Mesothelial cell of epicardium (in vitro differentiated cells): ENCODE data around the gene MRGPRX2. TPM values are rescaled to one million over a fixed set of nuclear protein-coding genes. Genes with fewer than 3 reads are reported as not detected.

ENCODE experiments used
- DNase-seq, 2 experiments: peaks; one replicate each; pipeline ENCODE4 v3.0.0; 2021; ENCODE audit warnings: low spot score in 2 of 2; ENCODE audit not compliant: unreplicated experiment in 2 of 2
- H3K27ac Mint-ChIP-seq: 2 replicates; pipeline ENCODE4 v1.8.0; 2021; ENCODE audit warnings: mixed read lengths
- H3K27me3 Mint-ChIP-seq: 2 replicates; pipeline ENCODE4 v1.8.0; 2021; ENCODE audit warnings: low read depth, mixed read lengths
- H3K36me3 Mint-ChIP-seq: 2 replicates; pipeline ENCODE4 v1.8.0; 2021; ENCODE audit warnings: mixed read lengths
- H3K4me1 Mint-ChIP-seq: 2 replicates; pipeline ENCODE4 v1.8.0; 2021; ENCODE audit warnings: mixed read lengths
- H3K4me3 Mint-ChIP-seq: 2 replicates; pipeline ENCODE4 v1.8.0; 2021; ENCODE audit warnings: mild to moderate bottlenecking, moderate library complexity, mixed read lengths
- H3K9me3 Mint-ChIP-seq: 2 replicates; pipeline ENCODE4 v1.8.0; 2021; ENCODE audit warnings: mixed read lengths
- total RNA-seq: library from RNA; stranded (reverse); gene quantifications from 3 replicates; pipeline ENCODE4 v1.2.1, GENCODE V29; 2021
- TF ChIP-seq, protein P1 (sequence below): fragments of 200-600 bp; sonication (generic); IDR thresholded peaks from one replicate; pipeline ENCODE4 v1.5.0; 2021; ENCODE audit warnings: antibody characterized with exemption; ENCODE audit not compliant: unreplicated experiment

Gene MRGPRX2
- total RNA-seq, 1 donor from 2014 or later: not detected

DNA sequence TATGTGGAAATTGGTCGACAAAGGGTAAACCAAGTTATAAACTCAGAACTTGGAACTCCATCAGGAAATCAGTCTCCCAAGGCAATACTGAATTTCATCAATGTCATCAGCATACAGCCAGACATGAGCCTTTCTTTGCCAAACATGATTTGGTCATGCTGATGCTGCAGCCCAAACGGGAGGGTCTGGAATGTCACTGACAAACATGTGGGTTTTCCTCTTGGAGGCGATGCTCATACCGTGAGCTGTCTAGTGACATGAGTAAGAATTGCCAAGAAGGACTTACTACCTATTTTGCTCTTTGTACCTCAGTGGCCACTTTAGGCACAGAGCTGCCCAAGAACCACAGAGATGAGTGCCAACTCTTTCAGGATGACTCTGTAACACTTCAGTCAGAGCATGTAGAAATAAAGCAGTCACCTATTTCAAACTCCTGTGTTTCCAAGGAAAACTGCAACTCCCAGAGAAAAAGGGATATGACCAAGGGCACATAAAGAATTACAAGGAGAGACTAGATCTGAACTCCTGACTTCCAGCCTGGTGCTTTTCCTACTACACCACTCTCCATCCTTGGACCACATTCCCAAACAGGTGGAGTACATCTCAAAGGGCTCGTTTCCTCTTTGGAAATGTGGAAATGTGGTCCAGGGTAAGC lies 24.3 kb upstream of the MRGPRX2 start:
- H3K9me3 Mint-ChIP-seq: peaks cover 11% of the 10 kb centered on the region
- peaks cover 26% of the 10 kb centered on the region for H3K27me3 Mint-ChIP-seq
- no peaks in the 10 kb centered on the region for H3K36me3 Mint-ChIP-seq
- DNase-seq: no peak
- TF ChIP-seq, protein P1, sequence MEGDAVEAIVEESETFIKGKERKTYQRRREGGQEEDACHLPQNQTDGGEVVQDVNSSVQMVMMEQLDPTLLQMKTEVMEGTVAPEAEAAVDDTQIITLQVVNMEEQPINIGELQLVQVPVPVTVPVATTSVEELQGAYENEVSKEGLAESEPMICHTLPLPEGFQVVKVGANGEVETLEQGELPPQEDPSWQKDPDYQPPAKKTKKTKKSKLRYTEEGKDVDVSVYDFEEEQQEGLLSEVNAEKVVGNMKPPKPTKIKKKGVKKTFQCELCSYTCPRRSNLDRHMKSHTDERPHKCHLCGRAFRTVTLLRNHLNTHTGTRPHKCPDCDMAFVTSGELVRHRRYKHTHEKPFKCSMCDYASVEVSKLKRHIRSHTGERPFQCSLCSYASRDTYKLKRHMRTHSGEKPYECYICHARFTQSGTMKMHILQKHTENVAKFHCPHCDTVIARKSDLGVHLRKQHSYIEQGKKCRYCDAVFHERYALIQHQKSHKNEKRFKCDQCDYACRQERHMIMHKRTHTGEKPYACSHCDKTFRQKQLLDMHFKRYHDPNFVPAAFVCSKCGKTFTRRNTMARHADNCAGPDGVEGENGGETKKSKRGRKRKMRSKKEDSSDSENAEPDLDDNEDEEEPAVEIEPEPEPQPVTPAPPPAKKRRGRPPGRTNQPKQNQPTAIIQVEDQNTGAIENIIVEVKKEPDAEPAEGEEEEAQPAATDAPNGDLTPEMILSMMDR: no peak
- no peak overlapping the region for H3K27ac Mint-ChIP-seq
- H3K4me3 Mint-ChIP-seq: no peak overlapping the region
- H3K4me1 Mint-ChIP-seq: peaks cover 12% of the 10 kb centered on the region

DNA sequence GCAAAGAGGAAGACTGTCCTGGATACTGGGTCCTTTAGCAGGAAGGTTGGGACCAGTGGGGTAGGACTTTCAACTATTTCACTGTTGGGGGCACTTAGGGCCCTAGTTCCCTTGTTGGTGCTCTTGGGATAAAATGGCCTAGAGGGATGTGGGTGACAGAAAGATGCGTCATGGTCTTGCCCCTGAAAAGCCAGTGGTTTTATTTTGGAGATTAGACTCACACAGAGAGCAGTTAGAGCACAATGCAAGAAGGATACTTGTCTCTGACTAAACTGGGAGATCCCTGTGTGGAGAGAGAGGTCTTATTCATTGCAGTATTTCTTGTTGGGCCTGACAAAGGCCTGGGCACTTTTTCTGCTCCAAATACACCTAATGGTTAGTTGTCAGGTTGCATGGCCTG lies 22.6 kb upstream of the MRGPRX2 start:
- Mint-ChIP-seq H3K27ac (no peak overlapping the region), H3K4me1 (peaks cover 27% of the 10 kb centered on the region), H3K27me3 (peaks cover 26% of the 10 kb centered on the region), H3K36me3 (no peaks in the 10 kb centered on the region), H3K4me3 (no peak overlapping the region), H3K9me3 (peaks cover 11% of the 10 kb centered on the region)
- TF ChIP-seq, protein P1: no peak
- DNase-seq: no peak

DNA sequence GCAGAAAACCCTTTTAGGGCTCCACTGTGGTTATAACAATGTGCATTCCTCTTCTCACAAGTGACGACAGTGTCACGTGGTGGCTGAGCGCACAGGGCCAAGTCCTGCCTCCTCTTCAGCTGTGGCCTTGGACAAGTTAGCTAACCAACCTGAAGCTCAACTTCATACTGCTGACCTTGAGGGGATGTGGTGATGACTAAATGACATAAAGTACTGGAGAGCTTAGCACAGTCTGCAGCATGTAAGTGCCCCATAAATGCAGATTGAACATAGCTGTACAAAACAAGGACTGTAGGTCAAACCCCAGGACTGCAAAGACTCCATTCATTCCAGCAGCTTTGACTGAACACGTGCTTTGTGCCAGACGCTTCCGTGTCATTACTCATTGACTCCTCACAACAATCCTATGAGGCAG lies 20.1 kb upstream of the MRGPRX2 start:
- Mint-ChIP-seq H3K9me3 (no peaks in the 10 kb centered on the region), H3K4me1 (peaks cover 35% of the 10 kb centered on the region), H3K36me3 (no peaks in the 10 kb centered on the region), H3K4me3 (no peak overlapping the region), H3K27ac (no peak overlapping the region), H3K27me3 (peaks cover 24% of the 10 kb centered on the region)
- TF ChIP-seq, protein P1: no peak
- DNase-seq: no peak

DNA sequence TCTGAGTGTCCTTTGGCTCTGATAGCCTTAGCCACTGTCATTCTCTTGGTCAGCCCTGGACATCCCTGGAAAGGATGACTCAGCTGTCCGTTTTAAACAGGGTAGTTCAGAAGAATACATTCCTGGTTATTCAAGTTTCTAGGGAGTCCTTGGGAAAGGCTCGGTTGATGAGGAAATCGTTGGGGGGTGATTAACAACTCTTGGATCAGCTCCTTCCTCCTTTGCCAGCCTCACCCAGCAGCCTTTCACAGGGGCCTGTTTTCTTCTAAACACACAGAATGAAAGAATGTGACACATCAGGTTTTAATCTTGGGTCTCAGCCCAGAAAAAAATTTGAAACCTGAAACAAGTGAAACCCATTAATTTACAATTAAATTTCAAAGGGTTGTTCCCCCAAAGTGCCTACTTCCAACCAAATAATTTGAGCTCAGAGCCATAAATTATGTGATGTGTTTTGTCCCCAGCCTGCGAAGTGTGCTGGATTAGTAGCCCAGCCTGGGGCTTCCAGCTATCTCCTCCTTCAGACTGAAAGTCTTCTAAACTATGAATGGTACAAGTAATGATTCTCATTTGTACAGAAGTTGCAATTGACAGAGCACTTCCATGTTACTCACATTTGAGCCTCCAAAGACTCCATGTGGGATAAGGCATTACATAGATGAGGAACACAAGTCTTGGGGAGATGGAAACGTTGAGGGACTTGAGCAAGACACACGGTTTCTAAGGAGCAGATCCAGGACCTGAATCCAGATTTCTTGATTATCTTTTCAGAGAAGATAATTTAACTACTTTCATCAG lies 19.3 kb upstream of the MRGPRX2 start:
- no peak overlapping the region for H3K4me3 Mint-ChIP-seq
- TF ChIP-seq, protein P1: no peak

DNA sequence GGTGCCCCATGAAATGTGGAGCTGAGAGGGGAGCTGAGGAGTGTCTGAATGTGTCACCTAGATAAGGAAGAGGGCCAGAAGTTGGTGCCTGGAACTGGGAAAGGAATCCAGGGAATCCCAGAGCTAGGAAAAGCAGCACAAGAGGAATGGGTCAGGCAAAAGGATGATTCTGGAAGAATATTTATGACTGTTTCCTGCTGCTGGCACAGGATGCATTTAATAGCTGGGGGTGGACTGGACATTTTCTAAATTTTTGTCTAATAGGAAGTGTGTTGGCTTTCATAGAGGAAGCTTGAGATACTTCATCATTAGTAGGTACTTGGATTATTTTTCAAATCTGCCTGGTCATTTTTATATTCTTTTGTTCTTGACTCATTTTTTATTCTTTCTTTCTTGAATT lies 17.4 kb upstream of the MRGPRX2 start:
- Mint-ChIP-seq H3K27me3 (peaks cover 12% of the 10 kb centered on the region), H3K36me3 (no peaks in the 10 kb centered on the region), H3K27ac (peak overlapping the region; percentile 35), H3K4me1 (peaks cover 40% of the 10 kb centered on the region), H3K4me3 (no peak overlapping the region), H3K9me3 (no peaks in the 10 kb centered on the region)
- no peak for DNase-seq
- TF ChIP-seq, protein P1: no peak

More for the DNA sequence above, 19.3 kb upstream of the MRGPRX2 start:
- Mint-ChIP-seq H3K36me3 (no peaks in the 10 kb centered on the region), H3K9me3 (no peaks in the 10 kb centered on the region), H3K27ac (peak overlapping the region; percentile 87), H3K27me3 (peaks cover 24% of the 10 kb centered on the region), H3K4me1 (peaks cover 35% of the 10 kb centered on the region)
- DNase-seq: no peak
